HEK293 (cell line): ENCODE data around the gene ADM2.

ENCODE experiments used
- CTCF ChIA-PET: fragments of 350-600 bp; formaldehyde crosslinking; extraction: SDS; loops from one replicate; lab custom pipeline; 2021; ENCODE audit warnings: antibody characterized with exemption; lab: Yijun Ruan, JAX
- POLR2A ChIA-PET: fragments of 300-600 bp; formaldehyde crosslinking; extraction: SDS; loops from one replicate; lab custom pipeline; 2020; ENCODE audit warnings: antibody characterized with exemption, inconsistent platforms; lab: Yijun Ruan, JAX
- H3K27ac ChIP-seq: fragments of 200-500 bp; sonication (Bioruptor generic); 2 replicates; pipeline ENCODE4 v1.5.1; 2014; ENCODE audit warnings: low read depth, low read length, control low read depth, inconsistent platforms; ENCODE audit errors: extremely low read depth
- H3K36me3 ChIP-seq, 2 experiments: fragments of 200-500 bp in 1 of 2; sonication (Bioruptor generic) in 1 of 2; 1 replicate in 1 of 2; 2 replicates in 1 of 2; pipeline ENCODE4 v1.5.1; 2014 to 2017; ENCODE audit warnings: inconsistent platforms in 2 of 2, low read length in 2 of 2; ENCODE audit not compliant: control insufficient read depth in 2 of 2, insufficient read depth in 1 of 2
- H3K4me1 ChIP-seq: fragments of 200-500 bp; sonication (Bioruptor generic); 2 replicates; pipeline ENCODE4 v1.5.1; 2014; ENCODE audit warnings: mild to moderate bottlenecking, low read length, inconsistent platforms; ENCODE audit not compliant: control insufficient read depth, insufficient read depth
- H3K4me3 ChIP-seq: 2 replicates; pipeline ENCODE4 v1.5.1; 2011; ENCODE audit warnings: low read depth, mild to moderate bottlenecking, control low read depth, low read length, moderate library complexity
- H3K9me3 ChIP-seq: fragments of 200-500 bp; sonication (Bioruptor generic); 2 replicates; pipeline ENCODE4 v1.5.1; 2014; ENCODE audit warnings: low read depth, low read length, inconsistent platforms; ENCODE audit not compliant: control insufficient read depth, insufficient read depth
- BCL11A ChIP-seq: fragments of 450-650 bp; formaldehyde crosslinking; IDR thresholded peaks from 2 replicates; pipeline ENCODE4 v1.5.1; 2016; ENCODE audit warnings: low read depth, missing biosample characterization, missing genetic modification characterization
- GLIS1 ChIP-seq: fragments of 450-650 bp; formaldehyde crosslinking; IDR thresholded peaks from 2 replicates; pipeline ENCODE4 v1.5.1; 2016; ENCODE audit warnings: missing biosample characterization, missing genetic modification characterization
- KLF1 ChIP-seq: fragments of 450-650 bp; formaldehyde crosslinking; IDR thresholded peaks from 2 replicates; pipeline ENCODE4 v1.5.1; 2016; ENCODE audit warnings: missing biosample characterization, missing genetic modification characterization
- SCRT1 ChIP-seq: fragments of 450-650 bp; formaldehyde crosslinking; IDR thresholded peaks from 2 replicates; pipeline ENCODE4 v1.5.1; 2016; ENCODE audit warnings: missing biosample characterization, missing genetic modification characterization, borderline replicate concordance
- ZEB2 ChIP-seq: fragments of 450-650 bp; formaldehyde crosslinking; IDR thresholded peaks from 2 replicates; pipeline ENCODE4 v1.5.1; 2016; ENCODE audit warnings: missing biosample characterization, missing genetic modification characterization
- ZFHX2 ChIP-seq: fragments of 450-650 bp; formaldehyde crosslinking; conservative IDR thresholded peaks from 2 replicates; pipeline ENCODE4 v1.5.1; 2016; ENCODE audit warnings: missing biosample characterization, missing genetic modification characterization
- ZIC2 ChIP-seq: fragments of 450-650 bp; formaldehyde crosslinking; IDR thresholded peaks from 2 replicates; pipeline ENCODE4 v1.5.1; 2016; ENCODE audit warnings: missing biosample characterization, missing genetic modification characterization
- ZNF121 ChIP-seq: fragments of 450-650 bp; formaldehyde crosslinking; IDR thresholded peaks from 2 replicates; pipeline ENCODE4 v1.5.1; 2016; ENCODE audit warnings: missing biosample characterization, missing genetic modification characterization
- ZNF140 ChIP-seq: fragments of 450-650 bp; formaldehyde crosslinking; IDR thresholded peaks from 2 replicates; pipeline ENCODE4 v1.5.1; 2016; ENCODE audit warnings: missing biosample characterization, missing genetic modification characterization
- ZNF169 ChIP-seq: fragments of 450-650 bp; formaldehyde crosslinking; IDR thresholded peaks from 2 replicates; pipeline ENCODE4 v1.5.1; 2016; ENCODE audit warnings: missing biosample characterization, missing genetic modification characterization
- ZNF350 ChIP-seq: fragments of 450-650 bp; formaldehyde crosslinking; IDR thresholded peaks from 2 replicates; pipeline ENCODE4 v1.5.0; 2017; ENCODE audit warnings: missing biosample characterization, mild to moderate bottlenecking, missing genetic modification characterization
- ZNF510 ChIP-seq: fragments of 450-650 bp; formaldehyde crosslinking; IDR thresholded peaks from 2 replicates; pipeline ENCODE4 v1.5.1; 2018; ENCODE audit warnings: mild to moderate bottlenecking, missing genetic modification characterization, missing biosample characterization; ENCODE audit not compliant: insufficient replicate concordance
- ZNF549 ChIP-seq: fragments of 450-650 bp; IDR thresholded peaks from 2 replicates; pipeline ENCODE4 v1.5.1; 2018; ENCODE audit warnings: missing biosample characterization, missing genetic modification characterization, mild to moderate bottlenecking, inconsistent platforms, moderate library complexity
- ZNF600 ChIP-seq: fragments of 450-650 bp; formaldehyde crosslinking; IDR thresholded peaks from 2 replicates; pipeline ENCODE4 v1.5.1; 2016; ENCODE audit warnings: missing biosample characterization, missing genetic modification characterization
- ZNF670 ChIP-seq: fragments of 450-650 bp; formaldehyde crosslinking; IDR thresholded peaks from 2 replicates; pipeline ENCODE4 v1.5.1; 2016; ENCODE audit warnings: missing biosample characterization, missing genetic modification characterization, low read depth
- ZNF843 ChIP-seq: fragments of 450-650 bp; formaldehyde crosslinking; IDR thresholded peaks from 2 replicates; pipeline ENCODE4 v1.5.1; 2016; ENCODE audit warnings: missing biosample characterization, missing genetic modification characterization
- ZSCAN30 ChIP-seq: fragments of 450-650 bp; IDR thresholded peaks from 2 replicates; pipeline ENCODE4 v1.5.1; 2018; ENCODE audit warnings: missing biosample characterization, mild to moderate bottlenecking, missing genetic modification characterization, moderate library complexity
- TF ChIP-seq, protein P1 (sequence below): fragments of 450-650 bp; formaldehyde crosslinking; IDR thresholded peaks from 2 replicates; pipeline ENCODE4 v1.5.1; 2016; ENCODE audit warnings: missing biosample characterization, missing genetic modification characterization
- TF ChIP-seq, protein P2 (sequence below): fragments of 450-650 bp; formaldehyde crosslinking; conservative IDR thresholded peaks from 2 replicates; pipeline ENCODE4 v1.5.1; 2016; ENCODE audit warnings: low read depth, missing biosample characterization, missing genetic modification characterization
- TF ChIP-seq, protein P3 (sequence below): sonication (generic); formaldehyde crosslinking; IDR thresholded peaks from 2 replicates; pipeline ENCODE4 v1.8.1; 2022; ENCODE audit warnings: mild to moderate bottlenecking, moderate library complexity, missing genetic modification reagents
- TF ChIP-seq, protein P4 (sequence below): fragments of 450-650 bp; IDR thresholded peaks from 2 replicates; pipeline ENCODE4 v1.5.1; 2018; ENCODE audit warnings: missing biosample characterization, missing genetic modification characterization
- TF ChIP-seq, protein P5 (sequence below): fragments of 450-650 bp; formaldehyde crosslinking; IDR thresholded peaks from 2 replicates; pipeline ENCODE4 v1.5.1; 2016; ENCODE audit warnings: missing biosample characterization, missing genetic modification characterization
- TF ChIP-seq, protein P6 (sequence below): fragments of 450-650 bp; formaldehyde crosslinking; IDR thresholded peaks from 2 replicates; pipeline ENCODE4 v1.5.1; 2016; ENCODE audit warnings: missing biosample characterization, missing genetic modification characterization

ADM2 gene

DNA sequence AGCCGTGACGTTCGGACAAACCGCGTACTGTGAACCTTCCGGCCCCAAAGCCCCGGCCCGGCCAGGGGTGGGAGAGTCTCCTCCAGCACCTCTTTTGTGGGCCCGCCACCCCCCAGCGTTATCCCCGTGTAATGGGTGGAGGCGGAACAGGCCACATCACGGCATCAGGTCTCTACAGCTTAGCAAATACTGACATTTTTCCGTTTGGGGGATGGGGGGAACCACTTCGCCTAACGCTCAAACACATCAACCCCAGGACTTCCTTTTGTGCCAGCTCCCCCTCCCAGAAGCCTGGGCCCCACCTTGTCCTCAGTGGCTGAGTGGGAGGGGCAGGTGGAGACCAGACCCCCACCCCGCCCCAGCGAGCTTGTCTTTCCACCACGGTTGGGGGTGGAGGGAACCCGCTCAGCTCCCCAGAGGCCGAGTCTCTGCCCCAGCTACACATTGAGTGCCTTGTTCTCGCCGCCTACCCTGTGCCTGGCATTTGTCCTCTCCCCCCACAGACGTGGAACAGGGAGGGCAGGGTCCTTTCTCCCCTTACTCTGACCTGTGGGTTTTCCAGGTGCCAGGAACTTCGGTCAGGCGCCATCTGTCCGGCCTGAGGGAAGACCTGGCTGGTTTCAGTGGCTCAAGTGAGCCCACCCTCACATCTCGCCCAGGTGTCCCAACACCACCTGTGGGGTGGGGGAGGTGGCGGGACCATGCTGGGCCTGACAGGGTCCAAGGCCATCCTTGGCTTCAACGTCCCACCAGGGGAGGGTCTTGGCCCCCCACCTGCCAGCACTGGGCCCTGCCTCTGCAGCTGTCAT, 36.1 kb upstream of the ADM2 start:
- H3K9me3 ChIP-seq, result no peaks in the 10 kb centered on the region
- ChIA-PET CTCF (interaction anchor here (0.5 to 0.9 kb wide), 4 partner anchors 51 to 174 kb away, joined by 3 to 4 read pairs (median 3); no protein-coding TSS in a partner anchor), POLR2A (interaction anchor here (1.0 to 3.0 kb wide), 5 partner anchors 56 to 194 kb away, joined by 3 to 12 read pairs (median 5); partner anchors contain the start of genes HDAC10, LMF2, NCAPH2 and SCO2)
- peak overlapping the region; percentile 43 for H3K27ac ChIP-seq
- no peak overlapping the region for H3K4me3 ChIP-seq
- H3K36me3 ChIP-seq, result peaks cover 9 to 88% of the 10 kb centered on the region in 2 experiments; a peak in 2 of 3 replicates
- H3K4me1 ChIP-seq, result no peaks in the 10 kb centered on the region; the same call in 1 of the 2 replicates
- TF ChIP-seq ZNF121 (tag by site-specific recombination), result no peak
- peak; percentile 52; the same call in 1 of the 2 replicates for TF ChIP-seq ZNF600 (tag by site-specific recombination)
- TF ChIP-seq ZFHX2, result peak; percentile 37; the same call in 1 of the 2 replicates
- TF ChIP-seq, protein P1, sequence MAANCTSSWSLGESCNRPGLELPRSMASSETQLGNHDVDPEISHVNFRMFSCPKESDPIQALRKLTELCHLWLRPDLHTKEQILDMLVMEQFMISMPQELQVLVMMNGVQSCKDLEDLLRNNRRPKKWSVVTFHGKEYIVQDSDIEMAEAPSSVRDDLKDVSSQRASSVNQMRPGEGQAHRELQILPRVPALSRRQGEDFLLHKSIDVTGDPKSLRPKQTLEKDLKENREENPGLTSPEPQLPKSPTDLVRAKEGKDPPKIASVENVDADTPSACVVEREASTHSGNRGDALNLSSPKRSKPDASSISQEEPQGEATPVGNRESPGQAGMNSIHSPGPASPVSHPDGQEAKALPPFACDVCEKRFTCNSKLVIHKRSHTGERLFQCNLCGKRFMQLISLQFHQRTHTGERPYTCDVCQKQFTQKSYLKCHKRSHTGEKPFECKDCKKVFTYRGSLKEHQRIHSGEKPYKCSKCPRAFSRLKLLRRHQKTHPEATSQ, result no peak
- TF ChIP-seq ZNF510 (tag by site-specific recombination), result no peak
- TF ChIP-seq, protein P2, sequence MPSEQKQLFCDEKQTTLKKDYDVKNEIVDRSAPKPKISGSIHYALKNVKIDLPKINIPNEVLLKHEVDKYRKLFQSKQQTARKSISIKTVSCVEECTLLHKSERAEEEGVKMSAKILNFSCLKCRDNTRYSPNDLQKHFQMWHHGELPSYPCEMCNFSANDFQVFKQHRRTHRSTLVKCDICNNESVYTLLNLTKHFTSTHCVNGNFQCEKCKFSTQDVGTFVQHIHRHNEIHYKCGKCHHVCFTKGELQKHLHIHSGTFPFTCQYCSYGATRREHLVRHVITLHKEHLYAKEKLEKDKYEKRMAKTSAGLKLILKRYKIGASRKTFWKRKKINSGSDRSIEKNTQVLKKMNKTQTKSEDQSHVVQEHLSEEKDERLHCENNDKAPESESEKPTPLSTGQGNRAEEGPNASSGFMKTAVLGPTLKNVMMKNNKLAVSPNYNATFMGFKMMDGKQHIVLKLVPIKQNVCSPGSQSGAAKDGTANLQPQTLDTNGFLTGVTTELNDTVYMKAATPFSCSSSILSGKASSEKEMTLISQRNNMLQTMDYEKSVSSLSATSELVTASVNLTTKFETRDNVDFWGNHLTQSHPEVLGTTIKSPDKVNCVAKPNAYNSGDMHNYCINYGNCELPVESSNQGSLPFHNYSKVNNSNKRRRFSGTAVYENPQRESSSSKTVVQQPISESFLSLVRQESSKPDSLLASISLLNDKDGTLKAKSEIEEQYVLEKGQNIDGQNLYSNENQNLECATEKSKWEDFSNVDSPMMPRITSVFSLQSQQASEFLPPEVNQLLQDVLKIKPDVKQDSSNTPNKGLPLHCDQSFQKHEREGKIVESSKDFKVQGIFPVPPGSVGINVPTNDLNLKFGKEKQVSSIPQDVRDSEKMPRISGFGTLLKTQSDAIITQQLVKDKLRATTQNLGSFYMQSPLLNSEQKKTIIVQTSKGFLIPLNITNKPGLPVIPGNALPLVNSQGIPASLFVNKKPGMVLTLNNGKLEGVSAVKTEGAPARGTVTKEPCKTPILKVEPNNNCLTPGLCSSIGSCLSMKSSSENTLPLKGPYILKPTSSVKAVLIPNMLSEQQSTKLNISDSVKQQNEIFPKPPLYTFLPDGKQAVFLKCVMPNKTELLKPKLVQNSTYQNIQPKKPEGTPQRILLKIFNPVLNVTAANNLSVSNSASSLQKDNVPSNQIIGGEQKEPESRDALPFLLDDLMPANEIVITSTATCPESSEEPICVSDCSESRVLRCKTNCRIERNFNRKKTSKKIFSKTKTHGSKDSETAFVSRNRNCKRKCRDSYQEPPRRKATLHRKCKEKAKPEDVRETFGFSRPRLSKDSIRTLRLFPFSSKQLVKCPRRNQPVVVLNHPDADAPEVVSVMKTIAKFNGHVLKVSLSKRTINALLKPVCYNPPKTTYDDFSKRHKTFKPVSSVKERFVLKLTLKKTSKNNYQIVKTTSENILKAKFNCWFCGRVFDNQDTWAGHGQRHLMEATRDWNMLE (tag by site-specific recombination), result no peak
- 0 out of 2 replicates have a peak, but pooled peaks have one; percentile 63 for TF ChIP-seq ZEB2
- TF ChIP-seq ZSCAN30 (tag by site-specific recombination), result no peak
- TF ChIP-seq ZIC2 (tag by site-specific recombination), result no peak
- TF ChIP-seq SCRT1, result peak; percentile 67; the same call in 1 of the 2 replicates
- no peak for TF ChIP-seq ZNF670 (tag by site-specific recombination)
- TF ChIP-seq ZNF350 (tag by site-specific recombination), result no peak
- TF ChIP-seq, protein P3, sequence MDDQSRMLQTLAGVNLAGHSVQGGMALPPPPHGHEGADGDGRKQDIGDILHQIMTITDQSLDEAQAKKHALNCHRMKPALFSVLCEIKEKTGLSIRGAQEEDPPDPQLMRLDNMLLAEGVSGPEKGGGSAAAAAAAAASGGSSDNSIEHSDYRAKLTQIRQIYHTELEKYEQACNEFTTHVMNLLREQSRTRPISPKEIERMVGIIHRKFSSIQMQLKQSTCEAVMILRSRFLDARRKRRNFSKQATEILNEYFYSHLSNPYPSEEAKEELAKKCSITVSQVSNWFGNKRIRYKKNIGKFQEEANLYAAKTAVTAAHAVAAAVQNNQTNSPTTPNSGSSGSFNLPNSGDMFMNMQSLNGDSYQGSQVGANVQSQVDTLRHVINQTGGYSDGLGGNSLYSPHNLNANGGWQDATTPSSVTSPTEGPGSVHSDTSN (CRISPR knock-in tag), result 0 out of 2 replicates have a peak, but pooled peaks have one; percentile 10
- TF ChIP-seq, protein P4, sequence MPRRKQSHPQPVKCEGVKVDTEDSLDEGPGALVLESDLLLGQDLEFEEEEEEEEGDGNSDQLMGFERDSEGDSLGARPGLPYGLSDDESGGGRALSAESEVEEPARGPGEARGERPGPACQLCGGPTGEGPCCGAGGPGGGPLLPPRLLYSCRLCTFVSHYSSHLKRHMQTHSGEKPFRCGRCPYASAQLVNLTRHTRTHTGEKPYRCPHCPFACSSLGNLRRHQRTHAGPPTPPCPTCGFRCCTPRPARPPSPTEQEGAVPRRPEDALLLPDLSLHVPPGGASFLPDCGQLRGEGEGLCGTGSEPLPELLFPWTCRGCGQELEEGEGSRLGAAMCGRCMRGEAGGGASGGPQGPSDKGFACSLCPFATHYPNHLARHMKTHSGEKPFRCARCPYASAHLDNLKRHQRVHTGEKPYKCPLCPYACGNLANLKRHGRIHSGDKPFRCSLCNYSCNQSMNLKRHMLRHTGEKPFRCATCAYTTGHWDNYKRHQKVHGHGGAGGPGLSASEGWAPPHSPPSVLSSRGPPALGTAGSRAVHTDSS (tag by site-specific recombination), result no peak
- no peak for TF ChIP-seq ZNF169 (tag by site-specific recombination)
- TF ChIP-seq BCL11A (tag by site-specific recombination), result no peak
- TF ChIP-seq, protein P5, sequence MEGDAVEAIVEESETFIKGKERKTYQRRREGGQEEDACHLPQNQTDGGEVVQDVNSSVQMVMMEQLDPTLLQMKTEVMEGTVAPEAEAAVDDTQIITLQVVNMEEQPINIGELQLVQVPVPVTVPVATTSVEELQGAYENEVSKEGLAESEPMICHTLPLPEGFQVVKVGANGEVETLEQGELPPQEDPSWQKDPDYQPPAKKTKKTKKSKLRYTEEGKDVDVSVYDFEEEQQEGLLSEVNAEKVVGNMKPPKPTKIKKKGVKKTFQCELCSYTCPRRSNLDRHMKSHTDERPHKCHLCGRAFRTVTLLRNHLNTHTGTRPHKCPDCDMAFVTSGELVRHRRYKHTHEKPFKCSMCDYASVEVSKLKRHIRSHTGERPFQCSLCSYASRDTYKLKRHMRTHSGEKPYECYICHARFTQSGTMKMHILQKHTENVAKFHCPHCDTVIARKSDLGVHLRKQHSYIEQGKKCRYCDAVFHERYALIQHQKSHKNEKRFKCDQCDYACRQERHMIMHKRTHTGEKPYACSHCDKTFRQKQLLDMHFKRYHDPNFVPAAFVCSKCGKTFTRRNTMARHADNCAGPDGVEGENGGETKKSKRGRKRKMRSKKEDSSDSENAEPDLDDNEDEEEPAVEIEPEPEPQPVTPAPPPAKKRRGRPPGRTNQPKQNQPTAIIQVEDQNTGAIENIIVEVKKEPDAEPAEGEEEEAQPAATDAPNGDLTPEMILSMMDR (tag by site-specific recombination), result no peak
- TF ChIP-seq KLF1, result peak; percentile 65
- no peak for TF ChIP-seq ZNF549 (tag by site-specific recombination)
- peak; percentile 21; the same call in 1 of the 2 replicates for TF ChIP-seq GLIS1 (tag by site-specific recombination)
- TF ChIP-seq, protein P6, sequence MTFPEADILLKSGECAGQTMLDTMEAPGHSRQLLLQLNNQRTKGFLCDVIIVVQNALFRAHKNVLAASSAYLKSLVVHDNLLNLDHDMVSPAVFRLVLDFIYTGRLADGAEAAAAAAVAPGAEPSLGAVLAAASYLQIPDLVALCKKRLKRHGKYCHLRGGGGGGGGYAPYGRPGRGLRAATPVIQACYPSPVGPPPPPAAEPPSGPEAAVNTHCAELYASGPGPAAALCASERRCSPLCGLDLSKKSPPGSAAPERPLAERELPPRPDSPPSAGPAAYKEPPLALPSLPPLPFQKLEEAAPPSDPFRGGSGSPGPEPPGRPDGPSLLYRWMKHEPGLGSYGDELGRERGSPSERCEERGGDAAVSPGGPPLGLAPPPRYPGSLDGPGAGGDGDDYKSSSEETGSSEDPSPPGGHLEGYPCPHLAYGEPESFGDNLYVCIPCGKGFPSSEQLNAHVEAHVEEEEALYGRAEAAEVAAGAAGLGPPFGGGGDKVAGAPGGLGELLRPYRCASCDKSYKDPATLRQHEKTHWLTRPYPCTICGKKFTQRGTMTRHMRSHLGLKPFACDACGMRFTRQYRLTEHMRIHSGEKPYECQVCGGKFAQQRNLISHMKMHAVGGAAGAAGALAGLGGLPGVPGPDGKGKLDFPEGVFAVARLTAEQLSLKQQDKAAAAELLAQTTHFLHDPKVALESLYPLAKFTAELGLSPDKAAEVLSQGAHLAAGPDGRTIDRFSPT (tag by site-specific recombination), result no peak
- TF ChIP-seq ZNF843, result no peak
- TF ChIP-seq ZNF140, result no peak
